ENCODE measurements around the gene LYPD6B.

DNA sequence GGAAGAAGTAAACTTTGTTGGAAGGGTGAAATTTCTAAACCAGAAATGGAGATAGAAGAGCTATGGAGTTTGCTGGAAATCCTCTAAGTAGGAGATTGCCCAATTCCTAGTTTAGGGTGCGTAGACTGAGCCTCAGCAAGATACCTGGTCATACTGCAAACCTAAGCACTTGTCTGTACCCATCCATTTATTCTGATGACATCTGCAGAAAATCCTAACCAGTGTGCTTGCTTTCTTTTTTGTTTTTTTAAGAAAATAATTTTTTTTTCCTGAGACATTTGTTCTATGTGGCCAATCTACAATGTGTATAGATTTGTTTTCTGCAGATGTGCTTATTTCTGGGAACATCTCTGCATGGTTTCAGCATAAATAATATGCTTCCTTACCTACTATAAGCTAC lies 144.7 kb downstream of the LYPD6B start:
- TF ChIP-seq EP300 (IDR thresholded peaks at IDR 0.05; ENCODE audit: borderline replicate concordance) (no peak), ZBTB7A (IDR thresholded peaks at IDR 0.05; ENCODE audit: low read depth) (no peak), TAF1 (IDR thresholded peaks at IDR 0.05; ENCODE audit: low read depth) (no peak), EGR1 (IDR thresholded peaks at IDR 0.05) (no peak), TCF12 (IDR thresholded peaks at IDR 0.05; ENCODE audit: low read depth) (no peak), NFIC (IDR thresholded peaks at IDR 0.05) (no peak), YY1 (IDR thresholded peaks at IDR 0.05; ENCODE audit: low read depth) (no peak), CEBPB (IDR thresholded peaks at IDR 0.05) (no peak), FOXM1 (IDR thresholded peaks at IDR 0.05; ENCODE audit: borderline replicate concordance, low read depth) (no peak), TEAD4 (IDR thresholded peaks at IDR 0.05) (no peak), RAD21 (IDR thresholded peaks at IDR 0.05; ENCODE audit: low read depth) (no peak)
- TF ChIP-seq, protein P1, sequence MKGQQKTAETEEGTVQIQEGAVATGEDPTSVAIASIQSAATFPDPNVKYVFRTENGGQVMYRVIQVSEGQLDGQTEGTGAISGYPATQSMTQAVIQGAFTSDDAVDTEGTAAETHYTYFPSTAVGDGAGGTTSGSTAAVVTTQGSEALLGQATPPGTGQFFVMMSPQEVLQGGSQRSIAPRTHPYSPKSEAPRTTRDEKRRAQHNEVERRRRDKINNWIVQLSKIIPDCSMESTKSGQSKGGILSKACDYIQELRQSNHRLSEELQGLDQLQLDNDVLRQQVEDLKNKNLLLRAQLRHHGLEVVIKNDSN (IDR thresholded peaks at IDR 0.05): no peak
- TF ChIP-seq, protein P2, sequence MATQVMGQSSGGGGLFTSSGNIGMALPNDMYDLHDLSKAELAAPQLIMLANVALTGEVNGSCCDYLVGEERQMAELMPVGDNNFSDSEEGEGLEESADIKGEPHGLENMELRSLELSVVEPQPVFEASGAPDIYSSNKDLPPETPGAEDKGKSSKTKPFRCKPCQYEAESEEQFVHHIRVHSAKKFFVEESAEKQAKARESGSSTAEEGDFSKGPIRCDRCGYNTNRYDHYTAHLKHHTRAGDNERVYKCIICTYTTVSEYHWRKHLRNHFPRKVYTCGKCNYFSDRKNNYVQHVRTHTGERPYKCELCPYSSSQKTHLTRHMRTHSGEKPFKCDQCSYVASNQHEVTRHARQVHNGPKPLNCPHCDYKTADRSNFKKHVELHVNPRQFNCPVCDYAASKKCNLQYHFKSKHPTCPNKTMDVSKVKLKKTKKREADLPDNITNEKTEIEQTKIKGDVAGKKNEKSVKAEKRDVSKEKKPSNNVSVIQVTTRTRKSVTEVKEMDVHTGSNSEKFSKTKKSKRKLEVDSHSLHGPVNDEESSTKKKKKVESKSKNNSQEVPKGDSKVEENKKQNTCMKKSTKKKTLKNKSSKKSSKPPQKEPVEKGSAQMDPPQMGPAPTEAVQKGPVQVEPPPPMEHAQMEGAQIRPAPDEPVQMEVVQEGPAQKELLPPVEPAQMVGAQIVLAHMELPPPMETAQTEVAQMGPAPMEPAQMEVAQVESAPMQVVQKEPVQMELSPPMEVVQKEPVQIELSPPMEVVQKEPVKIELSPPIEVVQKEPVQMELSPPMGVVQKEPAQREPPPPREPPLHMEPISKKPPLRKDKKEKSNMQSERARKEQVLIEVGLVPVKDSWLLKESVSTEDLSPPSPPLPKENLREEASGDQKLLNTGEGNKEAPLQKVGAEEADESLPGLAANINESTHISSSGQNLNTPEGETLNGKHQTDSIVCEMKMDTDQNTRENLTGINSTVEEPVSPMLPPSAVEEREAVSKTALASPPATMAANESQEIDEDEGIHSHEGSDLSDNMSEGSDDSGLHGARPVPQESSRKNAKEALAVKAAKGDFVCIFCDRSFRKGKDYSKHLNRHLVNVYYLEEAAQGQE (IDR thresholded peaks at IDR 0.05; ENCODE audit: low read depth): no peak
- TF ChIP-seq, protein P3, sequence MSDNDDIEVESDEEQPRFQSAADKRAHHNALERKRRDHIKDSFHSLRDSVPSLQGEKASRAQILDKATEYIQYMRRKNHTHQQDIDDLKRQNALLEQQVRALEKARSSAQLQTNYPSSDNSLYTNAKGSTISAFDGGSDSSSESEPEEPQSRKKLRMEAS (IDR thresholded peaks at IDR 0.05): no peak

Data from Ishikawa (cell line).